NK-92 (cell line): ENCODE results near the gene FLNB.

ENCODE experiments used
- DNase-seq: peaks from one replicate; lab custom pipeline; 2025; ENCODE audit not compliant: unreplicated experiment; lab: John Stamatoyannopoulos, UW

The FLNB gene

GRCh38 chr3:58073301-58074108 lies 65.3 kb downstream of the FLNB start:
- no peak for DNase-seq

GRCh38 chr3:58074116-58074715 lies 66.0 kb downstream of the FLNB start:
- DNase-seq: no peak

DNA sequence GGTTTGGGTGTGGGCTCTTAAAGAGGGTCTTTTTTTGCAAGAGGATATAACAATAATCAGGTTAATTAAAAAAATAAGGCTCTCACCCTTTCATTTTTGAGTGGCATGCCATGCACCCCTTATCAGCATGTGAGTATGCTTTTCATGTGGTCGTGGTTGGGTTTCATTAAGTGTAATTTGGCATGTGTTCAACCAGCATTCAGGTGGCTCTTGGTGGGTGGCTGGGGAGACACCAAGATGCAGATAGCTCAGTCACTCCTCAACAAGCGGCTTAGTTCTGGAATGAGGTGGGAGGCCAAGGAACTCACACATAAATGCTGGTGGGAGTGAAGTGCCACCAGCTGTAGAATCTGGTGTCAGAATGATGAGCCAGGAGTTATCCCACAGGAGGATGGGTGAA lies 66.8 kb downstream of the FLNB start:
- DNase-seq: no peak

GRCh38 chr3:58077596-58078285 lies 69.5 kb downstream of the FLNB start:
- DNase-seq: no peak

DNA sequence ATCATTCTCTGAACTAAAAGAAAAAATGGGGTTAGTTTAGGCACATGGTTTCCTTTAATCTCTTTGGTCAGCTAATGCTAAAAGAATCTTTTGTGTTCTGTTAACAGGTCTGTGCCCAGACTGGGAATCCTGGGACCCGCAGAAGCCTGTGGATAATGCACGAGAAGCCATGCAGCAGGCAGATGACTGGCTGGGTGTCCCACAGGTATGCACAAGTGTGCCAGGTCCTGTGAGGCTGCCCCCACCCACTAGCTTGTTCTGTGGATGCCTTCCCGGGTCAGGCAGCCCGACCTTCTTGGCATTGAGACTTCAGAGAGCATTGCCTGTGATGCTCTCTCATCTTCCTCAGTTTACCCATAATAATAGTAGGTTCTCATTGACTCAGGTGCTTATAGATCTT lies 70.4 kb downstream of the FLNB start:
- DNase-seq: no peak

DNA sequence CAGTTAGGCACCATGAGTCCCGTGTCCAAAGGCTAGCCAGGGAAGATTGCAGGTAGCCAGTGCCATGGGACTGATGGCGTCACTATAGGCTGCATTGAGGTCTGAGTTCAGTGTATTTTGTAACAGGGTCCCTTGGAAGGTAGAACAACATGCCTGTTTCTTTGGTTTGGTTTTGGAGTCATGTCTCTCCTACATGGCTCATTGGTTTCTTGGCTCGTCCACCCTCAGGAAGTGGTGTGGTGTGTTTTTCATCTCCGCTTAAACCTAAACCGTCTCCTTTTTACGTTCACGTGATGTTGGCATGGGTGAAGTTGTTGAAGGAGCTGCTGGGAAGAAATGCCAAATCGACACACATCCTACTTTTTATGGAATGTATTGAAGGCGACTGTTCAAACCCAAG lies 71.6 kb downstream of the FLNB start:
- DNase-seq: no peak

DNA sequence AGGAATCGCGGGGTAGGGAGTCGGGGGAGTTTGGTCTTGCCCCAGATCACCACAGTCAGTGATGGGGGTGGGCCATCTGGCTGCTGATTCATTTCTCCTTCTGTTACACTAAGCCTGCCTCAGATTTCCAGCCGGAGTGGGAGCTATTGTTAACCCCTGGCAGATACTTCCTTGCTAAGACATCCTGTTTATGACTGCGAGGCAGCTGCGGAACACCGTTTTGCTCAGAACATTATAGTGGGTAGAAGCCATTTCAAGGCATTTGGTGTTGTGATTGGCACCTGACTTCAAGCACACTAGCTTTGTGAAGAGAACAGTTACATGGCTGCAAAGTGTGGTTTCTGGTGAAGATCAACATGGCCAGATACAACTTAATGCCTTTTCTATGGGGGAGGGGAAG lies 73.8 kb downstream of the FLNB start:
- no peak for DNase-seq

- no peak for DNase-seq
These were observed 75.9 kb downstream of the FLNB start for GRCh38 chr3:58084166-58084565.

DNA sequence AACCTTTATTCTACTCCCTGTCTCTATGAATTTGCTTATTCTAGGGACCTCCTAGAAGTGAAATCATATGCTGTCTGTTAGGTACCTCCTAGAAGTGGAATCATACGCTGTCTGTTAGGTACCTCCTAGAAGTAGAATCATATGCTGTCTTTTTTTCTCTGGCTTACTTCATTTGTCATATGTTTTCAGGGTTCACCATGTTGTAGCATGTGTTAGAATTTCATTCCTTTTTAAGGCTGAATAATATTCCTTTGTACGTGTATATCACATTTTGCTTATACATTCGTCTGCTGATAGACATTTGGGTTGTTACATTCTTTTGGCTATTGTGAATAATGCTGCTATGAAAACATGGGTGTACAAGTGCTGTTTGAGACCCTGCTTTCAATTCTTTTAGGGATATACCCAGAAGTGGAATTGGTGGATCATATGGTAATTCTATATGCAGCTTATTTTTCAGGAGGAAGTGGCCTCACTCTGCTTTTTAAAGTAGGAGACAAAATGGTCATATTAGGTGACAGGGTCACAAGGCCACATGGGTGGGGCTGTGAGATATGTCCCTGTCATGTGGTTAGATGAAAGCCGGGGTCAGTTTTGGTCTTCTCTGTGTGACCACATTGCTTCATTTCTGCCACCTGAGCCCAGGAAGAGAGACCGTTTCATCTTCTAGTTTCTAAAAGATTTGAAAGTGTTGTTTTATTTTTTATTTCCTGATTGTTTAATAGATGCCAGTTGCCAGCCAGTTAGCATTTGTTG lies 76.7 kb downstream of the FLNB start:
- DNase-seq: no peak

DNA sequence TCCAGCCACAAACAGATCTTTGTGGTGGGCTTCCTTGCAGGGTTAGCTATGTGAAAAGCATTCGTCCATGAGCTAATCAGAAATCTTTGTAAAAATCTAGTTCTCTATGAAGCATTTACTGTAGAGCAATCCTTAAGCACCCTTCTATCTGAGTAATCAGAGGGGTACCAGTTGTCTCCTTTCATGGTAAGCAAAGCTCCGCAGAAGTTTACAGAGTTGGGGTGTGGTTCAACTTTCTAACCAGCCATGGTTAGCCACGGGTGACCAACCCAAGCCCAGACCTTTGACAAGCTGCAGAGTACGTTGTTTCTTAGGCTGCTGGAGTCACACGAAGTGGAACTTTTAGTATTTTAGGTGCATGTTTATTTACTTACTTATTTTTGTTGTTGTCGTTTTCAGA lies 77.4 kb downstream of the FLNB start:
- no peak for DNase-seq

DNA sequence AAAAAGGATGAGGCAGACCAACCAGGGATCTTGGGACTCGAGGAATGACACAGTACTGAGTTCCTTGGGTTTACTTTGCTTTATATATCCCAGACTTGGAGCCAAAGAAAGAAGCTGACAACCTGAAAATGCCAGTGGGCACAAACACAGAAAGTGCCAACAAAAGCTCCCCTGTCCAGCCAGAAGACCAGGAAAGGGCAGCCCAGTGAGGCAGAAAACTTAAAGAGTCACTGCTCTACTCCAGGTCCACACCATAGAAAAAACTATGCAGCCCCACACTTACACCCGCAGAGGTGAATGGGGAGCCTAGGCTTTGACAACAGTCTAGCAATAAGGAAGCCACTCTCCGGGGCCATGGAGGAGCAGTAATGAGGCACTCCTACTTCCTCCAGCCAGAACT lies 80.3 kb downstream of the FLNB start:
- no peak for DNase-seq

DNA sequence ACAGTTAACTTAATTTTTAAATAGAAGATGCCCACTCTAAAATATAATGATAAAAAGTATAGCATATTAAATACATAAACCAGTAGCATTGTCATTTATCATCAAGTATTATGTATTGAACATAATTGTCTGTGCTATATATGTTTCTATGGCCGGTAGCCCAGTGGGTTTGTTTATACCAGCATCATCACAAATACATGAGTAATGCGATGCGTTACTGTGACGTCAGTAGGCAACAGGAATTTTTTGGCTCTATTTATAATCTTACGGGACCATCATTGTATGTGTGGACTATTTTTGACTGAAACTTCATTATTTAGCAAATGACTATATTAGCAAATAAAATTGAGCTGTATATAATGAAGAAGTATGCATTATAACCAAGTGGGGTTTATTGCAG lies 82.1 kb downstream of the FLNB start:
- no peak for DNase-seq

DNA sequence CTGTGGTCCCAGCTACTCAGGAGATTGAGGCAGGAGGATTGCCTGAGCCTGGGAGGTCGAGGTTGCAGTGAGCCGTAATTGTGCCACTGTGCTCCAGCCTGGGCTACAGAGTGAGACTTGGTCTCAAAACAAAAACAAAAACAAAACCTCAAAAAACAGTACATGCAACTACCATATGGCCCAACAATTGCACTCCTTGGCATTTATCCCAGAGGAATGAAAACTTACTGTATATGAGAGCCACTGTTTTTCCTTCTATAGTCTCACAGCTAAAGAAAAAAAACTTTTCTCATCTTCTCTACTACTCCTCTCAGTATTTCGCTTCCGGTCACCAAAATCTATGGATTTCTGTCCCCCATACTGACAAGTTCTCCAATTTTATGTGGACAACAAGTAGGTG lies 84.3 kb downstream of the FLNB start:
- DNase-seq: no peak

- no peak for DNase-seq
These were observed 85.5 kb downstream of the FLNB start for GRCh38 chr3:58093574-58094195.

GRCh38 chr3:58094657-58095056 lies 86.4 kb downstream of the FLNB start:
- DNase-seq: no peak

DNA sequence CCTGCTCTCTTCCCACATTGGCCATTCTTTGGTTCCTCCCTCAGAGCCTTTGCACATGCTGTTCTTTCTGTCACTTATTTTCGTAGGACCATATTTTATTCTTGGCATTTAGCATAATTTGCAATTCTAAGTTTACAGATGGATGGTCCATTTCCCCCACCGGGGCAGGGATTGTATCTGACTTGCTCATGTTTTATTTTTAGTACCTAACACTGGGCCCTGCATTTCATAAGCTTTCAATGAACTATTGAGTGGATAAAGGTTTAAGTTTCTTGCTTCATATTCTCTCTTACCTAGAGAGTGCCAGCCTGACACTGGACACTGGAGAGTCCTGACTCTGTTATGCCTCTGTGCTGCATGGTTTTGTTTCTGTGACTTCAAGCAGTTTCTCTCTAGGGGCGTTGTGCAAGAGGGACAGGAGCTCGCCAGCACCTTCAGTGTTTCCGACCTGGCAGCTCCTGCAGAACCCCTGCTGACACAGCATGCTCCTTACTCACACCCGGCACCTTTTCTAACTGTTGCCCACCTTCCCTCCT lies 87.4 kb downstream of the FLNB start:
- no peak for DNase-seq

GRCh38 chr3:58098531-58098930 lies 90.3 kb downstream of the FLNB start:
- no peak for DNase-seq

DNA sequence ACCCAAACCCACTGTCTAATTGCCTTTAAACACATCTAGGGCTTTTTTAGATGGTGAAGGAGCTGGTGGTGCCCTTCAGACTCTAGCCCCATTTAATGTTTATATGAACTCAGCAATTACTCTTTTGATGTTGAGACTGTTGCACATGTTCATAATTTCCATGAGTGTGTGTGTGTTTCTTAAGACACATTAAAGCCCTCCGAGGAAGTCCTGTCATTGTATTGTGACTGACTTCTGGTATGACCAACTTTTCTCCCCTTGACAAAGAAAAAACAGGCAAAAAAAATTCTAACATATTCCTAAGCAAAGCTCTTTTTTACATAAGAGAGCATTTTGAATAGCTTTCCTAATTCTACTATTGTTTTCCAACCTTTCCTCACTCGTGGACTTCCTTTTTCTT lies 91.6 kb downstream of the FLNB start:
- no peak for DNase-seq

GRCh38 chr3:58101499-58102389 lies 93.5 kb downstream of the FLNB start:
- DNase-seq: no peak

DNA sequence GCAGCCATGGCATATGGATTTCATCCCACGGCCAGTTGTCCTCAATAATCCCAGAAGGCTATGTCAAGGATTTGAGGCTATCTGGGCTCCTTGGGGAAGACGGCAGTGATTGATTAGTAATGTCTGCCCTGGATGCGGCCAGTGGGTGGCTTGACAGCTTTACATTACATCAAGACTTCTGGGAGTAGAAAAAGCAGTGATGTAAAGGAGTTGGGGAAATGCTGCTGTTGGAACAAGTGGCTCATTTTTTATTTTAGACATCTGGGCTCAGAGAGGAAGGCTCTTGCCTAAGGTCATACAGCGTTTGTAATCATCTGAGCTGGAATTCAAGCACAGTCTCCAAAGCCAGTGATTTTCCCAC lies 94.1 kb downstream of the FLNB start:
- DNase-seq: no peak
